Body of pancreas (tissue), 4 donors: Measurements from ENCODE around the gene SIL1.

ENCODE experiments used
- CTCF ChIP-seq, 7 experiments: fragments of 450-650 bp in 4 of 7; fragments of 200-600 bp in 3 of 7; sonication (generic) in 3 of 7; IDR thresholded peaks; one replicate each; pipeline ENCODE4 v1.5.1; 2016 to 2019; ENCODE audit warnings: antibody characterized with exemption in 7 of 7
- POLR2A ChIP-seq, 3 donors: fragments of 450-650 bp; IDR thresholded peaks; one replicate each; pipeline ENCODE4 v1.6.1; 2016; ENCODE audit warnings: antibody characterized with exemption in 3 of 3, mild to moderate bottlenecking in 2 of 3

GRCh38 chr5:139141446-139142204 is 56.5 kb downstream of the SIL1 start:
- TF ChIP-seq CTCF (IDR thresholded peaks at IDR 0.05) (no peak), POLR2A (IDR thresholded peaks at IDR 0.05) (no peak)
